PC-3 (cell line): ENCODE results near the gene CCNF. TPM values are rescaled to one million over a fixed set of nuclear protein-coding genes. Genes with fewer than 3 reads are reported as not detected.

ENCODE experiments used
- ATAC-seq: fragments of 200-7000 bp; cut with Tn5 transposase; 2 replicates; pipeline ENCODE4 v1.9.1; 2020; ENCODE audit warnings: mild to moderate bottlenecking, moderate library complexity
- BruUV-seq: library from RNA; stranded (reverse); fragments of 400-500 nt; replicated peaks from 2 replicates; lab custom pipeline; 2021; lab: Mats Ljungman, UMichigan
- CTCF ChIA-PET: fragments of 300-600 bp; sonication (Branson Sonifier 250); formaldehyde crosslinking; loops from one replicate; lab custom pipeline; 2022; ENCODE audit warnings: antibody characterized with exemption; lab: Charles Lee
- POLR2A ChIA-PET: fragments of 300-600 bp; sonication (Branson Sonifier 250); formaldehyde crosslinking; loops from one replicate; lab custom pipeline; 2022; ENCODE audit warnings: antibody characterized with exemption; ENCODE audit not compliant: unreplicated experiment; lab: Charles Lee
- DNase-seq: peaks from one replicate; pipeline ENCODE4 v3.0.0-alpha.2; 2015
- H2AFZ ChIP-seq: fragments of 300-600 bp; sonication (generic); 2 replicates; pipeline ENCODE4 v1.6.0; 2016; ENCODE audit warnings: antibody characterized with exemption, low read length
- H3F3A ChIP-seq: fragments of 300-600 bp; sonication (generic); one replicate; pipeline ENCODE4 v1.6.0; 2017; ENCODE audit warnings: antibody characterized with exemption, low read length, control low read depth, mild to moderate bottlenecking; ENCODE audit not compliant: unreplicated experiment
- H3K27ac ChIP-seq: fragments of 300-600 bp; sonication (generic); 2 replicates; pipeline ENCODE4 v1.5.1; 2016; ENCODE audit warnings: mild to moderate bottlenecking, low read length
- H3K27me3 ChIP-seq: fragments of 300-600 bp; sonication (generic); 2 replicates; pipeline ENCODE4 v1.6.1; 2016; ENCODE audit warnings: low read length, mixed read lengths
- H3K36me3 ChIP-seq: fragments of 300-600 bp; sonication (generic); 2 replicates; pipeline ENCODE4 v1.6.1; 2016; ENCODE audit warnings: low read depth, mixed run types, low read length, mixed read lengths
- H3K4me1 ChIP-seq: fragments of 300-600 bp; sonication (generic); 2 replicates; pipeline ENCODE4 v1.5.1; 2016; ENCODE audit warnings: low read length; ENCODE audit not compliant: insufficient read depth
- H3K4me2 ChIP-seq: fragments of 300-600 bp; sonication (generic); 2 replicates; pipeline ENCODE4 v1.6.0; 2016; ENCODE audit warnings: low read length
- H3K4me3 ChIP-seq: fragments of 300-600 bp; sonication (generic); 2 replicates; pipeline ENCODE4 v1.5.1; 2016; ENCODE audit warnings: mild to moderate bottlenecking, low read length, mixed read lengths
- H3K79me2 ChIP-seq: fragments of 300-600 bp; sonication (generic); 2 replicates; pipeline ENCODE4 v1.6.1; 2017; ENCODE audit warnings: low read length, mixed read lengths
- H3K9ac ChIP-seq: fragments of 300-600 bp; sonication (generic); 2 replicates; pipeline ENCODE4 v1.6.0; 2016; ENCODE audit warnings: mild to moderate bottlenecking, low read length
- H3K9me2 ChIP-seq: fragments of 300-600 bp; sonication (generic); replicated peaks from 2 replicates; pipeline ENCODE4 v1.6.1; 2016; ENCODE audit warnings: mixed run types, low read length, mixed read lengths
- H3K9me3 ChIP-seq: fragments of 300-600 bp; sonication (generic); 2 replicates; pipeline ENCODE4 v1.6.1; 2016; ENCODE audit warnings: low read length, mixed read lengths
- H4K20me1 ChIP-seq: fragments of 300-600 bp; sonication (generic); 2 replicates; pipeline ENCODE4 v1.6.1; 2016; ENCODE audit warnings: low read length, mixed read lengths
- EZH2 ChIP-seq: fragments of 300-600 bp; sonication (generic); IDR thresholded peaks from one replicate; pipeline ENCODE4 v1.6.1; 2017; ENCODE audit warnings: antibody characterized with exemption, mild to moderate bottlenecking, low read length; ENCODE audit not compliant: unreplicated experiment
- EZH2phosphoT487 ChIP-seq: fragments of 300-600 bp; sonication (generic); IDR thresholded peaks from 2 replicates; pipeline ENCODE4 v1.6.1; 2018; ENCODE audit warnings: mild to moderate bottlenecking, antibody characterized with exemption, low read length, borderline replicate concordance
- intact Hi-C: fragments of 100-400 bp; cut with micrococcal nuclease; formaldehyde crosslinking; loops from 2 replicates; pipeline ENCODE4 v1.9.0; 2023
- total RNA-seq: library from RNA; depleted of rRNA; stranded (reverse); fragments of >200 nt; gene quantifications from 2 replicates; pipeline ENCODE4 v1.2.3, GENCODE V29; 2014
- TF ChIP-seq, protein P1 (sequence below): fragments of 300-600 bp; sonication (generic); conservative IDR thresholded peaks from 2 replicates; pipeline ENCODE4 v1.5.1; 2017; ENCODE audit warnings: antibody characterized with exemption, low read depth, mild to moderate bottlenecking, low read length

The CCNF gene
- total RNA-seq, 1 experiment from 2014 or later: 26.8 TPM

DNA sequence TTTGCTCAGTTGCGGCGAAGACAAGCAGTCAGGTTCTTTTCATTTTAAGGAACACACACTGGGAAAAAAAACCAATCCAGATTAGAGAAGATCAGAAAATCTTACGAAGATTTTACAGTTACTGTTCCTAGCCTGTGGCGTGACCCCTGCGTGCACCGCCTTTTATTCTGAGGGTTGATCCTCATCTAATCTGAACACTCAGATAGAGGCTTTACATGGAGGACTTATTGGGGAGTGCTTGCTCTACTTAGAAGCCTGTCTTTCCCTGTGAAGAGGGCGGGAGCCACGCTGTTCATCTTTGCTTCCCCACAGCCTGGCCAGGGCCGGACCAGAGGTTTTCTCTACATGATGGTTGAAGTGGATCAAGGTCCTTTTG lies 47.1 kb downstream of the CCNF start:
- no peak for DNase-seq
- no peaks in the 10 kb centered on the region for H3K9me2 ChIP-seq
- H3K4me2 ChIP-seq: peak overlapping the region; percentile 89
- no peaks in the 10 kb centered on the region for H3K36me3 ChIP-seq
- H3K27ac ChIP-seq: no peak overlapping the region
- ChIA-PET CTCF (no interaction called here), POLR2A (no interaction called here)
- H3K79me2 ChIP-seq: peaks cover 33% of the 10 kb centered on the region
- H3K4me1 ChIP-seq: no peaks in the 10 kb centered on the region; the same call in 1 of the 2 replicates
- no peak for ATAC-seq
- H3K9me3 ChIP-seq: no peaks in the 10 kb centered on the region
- H3K4me3 ChIP-seq: peak overlapping the region; percentile 69
- intact Hi-C loops: no loop called here
- BruUV-seq: no TSS peak
- no peaks in the 10 kb centered on the region for H3K27me3 ChIP-seq
- H4K20me1 ChIP-seq: no peaks in the 10 kb centered on the region
- H3F3A ChIP-seq: no peaks in the 10 kb centered on the region
- TF ChIP-seq EZH2phosphoT487 (no peak), EZH2 (no peak)
- TF ChIP-seq, protein P1, sequence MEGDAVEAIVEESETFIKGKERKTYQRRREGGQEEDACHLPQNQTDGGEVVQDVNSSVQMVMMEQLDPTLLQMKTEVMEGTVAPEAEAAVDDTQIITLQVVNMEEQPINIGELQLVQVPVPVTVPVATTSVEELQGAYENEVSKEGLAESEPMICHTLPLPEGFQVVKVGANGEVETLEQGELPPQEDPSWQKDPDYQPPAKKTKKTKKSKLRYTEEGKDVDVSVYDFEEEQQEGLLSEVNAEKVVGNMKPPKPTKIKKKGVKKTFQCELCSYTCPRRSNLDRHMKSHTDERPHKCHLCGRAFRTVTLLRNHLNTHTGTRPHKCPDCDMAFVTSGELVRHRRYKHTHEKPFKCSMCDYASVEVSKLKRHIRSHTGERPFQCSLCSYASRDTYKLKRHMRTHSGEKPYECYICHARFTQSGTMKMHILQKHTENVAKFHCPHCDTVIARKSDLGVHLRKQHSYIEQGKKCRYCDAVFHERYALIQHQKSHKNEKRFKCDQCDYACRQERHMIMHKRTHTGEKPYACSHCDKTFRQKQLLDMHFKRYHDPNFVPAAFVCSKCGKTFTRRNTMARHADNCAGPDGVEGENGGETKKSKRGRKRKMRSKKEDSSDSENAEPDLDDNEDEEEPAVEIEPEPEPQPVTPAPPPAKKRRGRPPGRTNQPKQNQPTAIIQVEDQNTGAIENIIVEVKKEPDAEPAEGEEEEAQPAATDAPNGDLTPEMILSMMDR: no peak
- H2AFZ ChIP-seq: no peak overlapping the region
- H3K9ac ChIP-seq: no peak overlapping the region

DNA sequence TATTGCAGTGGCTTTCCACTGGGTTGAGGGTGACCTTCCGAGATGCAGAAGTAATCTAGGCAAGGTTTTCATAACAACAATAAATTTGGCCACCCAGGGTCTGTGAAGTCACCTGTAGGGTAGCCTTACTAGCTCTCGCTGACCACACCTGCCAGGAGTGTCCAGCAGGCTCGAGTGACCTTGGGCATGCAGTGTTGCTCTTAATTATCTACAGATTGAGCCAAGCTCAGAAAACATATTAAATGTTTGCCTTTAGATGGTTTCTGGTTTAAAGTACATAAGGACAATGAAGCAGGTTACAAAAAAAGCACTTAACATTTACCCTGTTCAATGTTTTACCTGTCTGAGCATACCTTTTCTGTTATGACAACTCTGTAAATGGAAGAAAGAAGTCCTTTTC lies 47.5 kb downstream of the CCNF start:
- POLR2A ChIA-PET: no interaction called here
- Histone ChIP-seq H3F3A (no peaks in the 10 kb centered on the region), H3K27ac (no peak overlapping the region), H3K9me2 (no peaks in the 10 kb centered on the region), H3K79me2 (peaks cover 33% of the 10 kb centered on the region), H2AFZ (no peak overlapping the region), H3K4me1 (no peaks in the 10 kb centered on the region; the same call in 1 of the 2 replicates), H3K9me3 (no peaks in the 10 kb centered on the region), H3K4me2 (no peak overlapping the region), H3K9ac (no peak overlapping the region), H3K36me3 (no peaks in the 10 kb centered on the region), H4K20me1 (no peaks in the 10 kb centered on the region), H3K27me3 (no peaks in the 10 kb centered on the region), H3K4me3 (no peak overlapping the region)
- CTCF ChIA-PET: no interaction called here
- TF ChIP-seq, protein P1: no peak
- no peak for TF ChIP-seq EZH2
- TF ChIP-seq EZH2phosphoT487: no peak
- intact Hi-C loops: no loop called here
- ATAC-seq (no peak), DNase-seq (no peak)
- BruUV-seq: TSS peak; percentile 43

DNA sequence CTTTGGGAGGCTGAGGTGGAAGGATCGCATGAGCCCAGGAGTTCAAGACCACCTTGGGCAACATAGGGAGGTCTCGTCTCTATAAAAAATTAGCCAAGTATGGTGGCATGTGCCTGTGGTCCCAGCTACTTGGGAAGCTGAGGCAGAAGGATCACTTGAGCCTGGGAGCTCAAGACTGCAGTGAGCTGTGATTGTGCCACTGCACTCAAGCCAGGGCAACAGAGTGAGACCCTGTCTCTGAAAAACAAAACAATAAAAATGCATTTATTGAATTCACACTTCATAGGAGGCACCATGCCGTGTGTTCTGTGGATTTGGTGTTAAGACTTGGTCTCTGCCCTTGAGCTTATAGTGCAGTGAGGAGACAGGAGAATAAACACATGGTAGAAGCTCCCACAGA lies 48.1 kb downstream of the CCNF start:
- Histone ChIP-seq H3K4me2 (no peak overlapping the region), H3K27ac (no peak overlapping the region), H3K27me3 (no peaks in the 10 kb centered on the region), H4K20me1 (no peaks in the 10 kb centered on the region), H3K9me2 (no peaks in the 10 kb centered on the region), H3K4me1 (no peaks in the 10 kb centered on the region; the same call in 1 of the 2 replicates), H3F3A (no peaks in the 10 kb centered on the region), H2AFZ (no peak overlapping the region), H3K79me2 (peaks cover 33% of the 10 kb centered on the region), H3K4me3 (no peak overlapping the region), H3K9me3 (no peaks in the 10 kb centered on the region), H3K9ac (no peak overlapping the region), H3K36me3 (no peaks in the 10 kb centered on the region)
- ATAC-seq: no peak
- ChIA-PET CTCF (no interaction called here), POLR2A (no interaction called here)
- TF ChIP-seq, protein P1: no peak
- TF ChIP-seq EZH2phosphoT487 (no peak), EZH2 (no peak)
- no TSS peak for BruUV-seq
- intact Hi-C loops: no loop called here
- DNase-seq: no peak
